HepG2 (cell line): Measurements from ENCODE around the gene GRAMD1B. TPM values are rescaled to one million over a fixed set of nuclear protein-coding genes. Genes with fewer than 3 reads are reported as not detected.

Experiments
- ATAC-seq: fragments of 200-7000 bp; cut with Tn5 transposase; 3 replicates; pipeline ENCODE4 v1.9.1; 2020; ENCODE audit warnings: mild to moderate bottlenecking, moderate library complexity
- BruUV-seq: library from RNA; stranded (reverse); fragments of 400-500 nt; replicated peaks from 2 replicates; lab custom pipeline; 2021; lab: Mats Ljungman, UMichigan
- CTCF ChIA-PET: fragments of 300-600 bp; formaldehyde crosslinking; extraction: SDS; loops from one replicate; lab custom pipeline; 2021; ENCODE audit warnings: low total read pairs, inconsistent platforms, low intra/inter-chr PET ratio; lab: Yijun Ruan, JAX
- POLR2A ChIA-PET: fragments of 350-600 bp; sonication (Branson Sonifier 250); formaldehyde crosslinking; loops from one replicate; lab custom pipeline; 2020; ENCODE audit warnings: antibody characterized with exemption, inconsistent platforms; lab: Yijun Ruan, JAX
- DNase-seq: peaks from one replicate; pipeline ENCODE4 v3.0.0-alpha.2; 2015; ENCODE audit warnings: low spot score
- FAIRE-seq: peaks from 3 replicates; lab custom pipeline; 2011; peaks lifted over from hg19 to GRCh38; lab: Jason Lieb, UNC
- H2AFZ ChIP-seq: one replicate; pipeline ENCODE4 v1.6.1; 2011; ENCODE audit warnings: low read length, inconsistent platforms
- H3K27ac ChIP-seq: fragments of 300-600 bp; 3 replicates; pipeline ENCODE4 v1.8.0; 2011; ENCODE audit warnings: mixed run types, mild to moderate bottlenecking, mixed read lengths, low read length, inconsistent platforms; ENCODE audit not compliant: insufficient read depth; ENCODE audit errors: extremely low read length
- H3K27me3 ChIP-seq, 2 experiments: fragments of 200-600 bp in 1 of 2; 2 replicates in 1 of 2; 3 replicates in 1 of 2; pipeline versions ENCODE4 v1.6.0 to v1.8.0; 2011; ENCODE audit warnings: low read length in 2 of 2, mild to moderate bottlenecking in 2 of 2, moderate library complexity in 2 of 2, inconsistent platforms in 1 of 2; ENCODE audit not compliant: insufficient read depth in 2 of 2, control insufficient read depth in 1 of 2
- H3K36me3 ChIP-seq, 2 experiments: fragments of 200-600 bp in 1 of 2; replicated peaks in 1 of 2; 2 replicates in 1 of 2; 3 replicates in 1 of 2; pipeline versions ENCODE4 v1.5.1 to v1.8.0; 2011; ENCODE audit warnings: low read length in 2 of 2, inconsistent platforms in 1 of 2; ENCODE audit not compliant: insufficient read depth in 2 of 2, control insufficient read depth in 1 of 2
- H3K4me1 ChIP-seq: 2 replicates; pipeline ENCODE4 v1.5.1; 2012; ENCODE audit warnings: low read length, inconsistent platforms; ENCODE audit not compliant: insufficient read depth
- H3K4me2 ChIP-seq: 2 replicates; pipeline ENCODE4 v1.6.0; 2011; ENCODE audit warnings: low read depth, low read length, inconsistent platforms
- H3K4me3 ChIP-seq, 3 experiments: fragments of 200-600 bp in 1 of 3; sonication (generic), shearing (Covaris generic) in 1 of 3; replicated peaks in 1 of 3; 2 replicates each; pipeline ENCODE4 v1.5.1; 2011 to 2016; ENCODE audit warnings: low read length in 3 of 3, inconsistent platforms in 2 of 3, low read depth in 2 of 3, mild to moderate bottlenecking in 2 of 3, control low read depth in 1 of 3, mixed read lengths in 1 of 3; ENCODE audit not compliant: insufficient read depth in 1 of 3
- H3K79me2 ChIP-seq: one replicate; pipeline ENCODE4 v1.6.1; 2011; ENCODE audit warnings: low read length, inconsistent platforms; ENCODE audit not compliant: insufficient read depth
- H3K9ac ChIP-seq: 2 replicates; pipeline ENCODE4 v1.6.0; 2011; ENCODE audit warnings: mild to moderate bottlenecking, low read depth, low read length, inconsistent platforms; ENCODE audit not compliant: insufficient read depth
- H3K9me3 ChIP-seq: 2 replicates; pipeline ENCODE4 v1.5.1; 2012; ENCODE audit warnings: mild to moderate bottlenecking, low read length
- H4K20me1 ChIP-seq: 2 replicates; pipeline ENCODE4 v1.6.0; 2011; ENCODE audit warnings: inconsistent platforms, mild to moderate bottlenecking, low read length, moderate library complexity; ENCODE audit not compliant: insufficient read depth
- IKZF4 ChIP-seq: sonication (generic); formaldehyde crosslinking; IDR thresholded peaks from 2 replicates; pipeline ENCODE4 v1.5.1; 2020; ENCODE audit warnings: borderline replicate concordance, mild to moderate bottlenecking, low read depth, missing genetic modification reagents; ENCODE audit errors: not compliant biosample characterization
- KLF11 ChIP-seq: IDR thresholded peaks from 2 replicates; pipeline ENCODE4 v1.6.1; 2016; ENCODE audit warnings: missing compliant biosample characterization
- NFIB ChIP-seq: sonication (generic); formaldehyde crosslinking; IDR thresholded peaks from 2 replicates; pipeline ENCODE4 v1.9.0; 2021; ENCODE audit warnings: missing genetic modification reagents, mild to moderate bottlenecking, borderline replicate concordance
- SMYD3 ChIP-seq: sonication (generic); formaldehyde crosslinking; IDR thresholded peaks from 2 replicates; pipeline ENCODE4 v1.8.1; 2023; ENCODE audit warnings: mild to moderate bottlenecking, missing genetic modification reagents
- ZNF567 ChIP-seq: sonication (generic); formaldehyde crosslinking; IDR thresholded peaks from 2 replicates; pipeline ENCODE4 v1.8.1; 2023; ENCODE audit warnings: mild to moderate bottlenecking, missing genetic modification reagents, borderline replicate concordance
- ZSCAN31 ChIP-seq: sonication (generic); formaldehyde crosslinking; IDR thresholded peaks from 2 replicates; pipeline ENCODE4 v1.5.0; 2020; ENCODE audit warnings: low read depth, mild to moderate bottlenecking, missing genetic modification reagents
- ZZZ3 ChIP-seq: sonication (generic); formaldehyde crosslinking; IDR thresholded peaks from 2 replicates; pipeline ENCODE4 v1.4.0; 2020; ENCODE audit warnings: missing genetic modification reagents, mild to moderate bottlenecking, borderline replicate concordance
- WGBS: methylation state at CpG from one replicate; pipeline ENCODE4 v1.1.6; 2017; ENCODE audit warnings: low lambda C conversion rate; 5-methylcytosine and 5-hydroxymethylcytosine counted together
- in situ Hi-C: cut with HindIII; loops from 2 replicates; pipeline ENCODE4 v1.10.0; 2017; ENCODE audit warnings: low pct_unique_long_range_greater_than_20kb; ENCODE audit not compliant: extremely low pct_ligation_motif_present
- intact Hi-C: fragments of 100-400 bp; cut with micrococcal nuclease; formaldehyde crosslinking; loops from one replicate; pipeline ENCODE4 v1.10.0; 2022; ENCODE audit not compliant: unreplicated experiment
- polyA plus RNA-seq, 8 experiments: library from polyadenylated mRNA; depleted of rRNA in 3 of 8; stranded (reverse) in 7 of 8; unstranded in 1 of 8; fragments of >200 nt; fragmentation: Illumina TruSeq in 4 of 8; extraction: Trizol in 4 of 8; gene quantifications; 2 replicates each; pipeline versions ENCODE4 v1.2.1 to v1.2.3, GENCODE V29; 2011 to 2016; ENCODE audit warnings: low read depth in 4 of 8, missing spikeins in 1 of 8, mixed read lengths in 1 of 8; ENCODE audit not compliant: insufficient read depth in 1 of 8
- total RNA-seq, 5 experiments: library from RNA; depleted of rRNA; stranded (reverse); fragments of >200 nt; fragmentation: Illumina TruSeq; extraction: Trizol; gene quantifications; 2 replicates each; pipeline ENCODE4 v1.2.3, GENCODE V29; 2016; ENCODE audit warnings: low read depth in 1 of 5
- TF ChIP-seq, protein P1 (sequence below): sonication (generic); formaldehyde crosslinking; IDR thresholded peaks from 2 replicates; pipeline ENCODE4 v1.4.0; 2020; ENCODE audit warnings: missing genetic modification reagents, borderline replicate concordance
- TF ChIP-seq, protein P2 (sequence below): sonication (generic); formaldehyde crosslinking; IDR thresholded peaks from 2 replicates; pipeline ENCODE4 v1.8.0; 2023; ENCODE audit warnings: mild to moderate bottlenecking, missing genetic modification reagents
- TF ChIP-seq, protein P3 (sequence below), 2 experiments: fragments of 450-650 bp in 1 of 2; sonication (generic) in 1 of 2; formaldehyde crosslinking; IDR thresholded peaks; 2 replicates each; pipeline versions ENCODE4 v1.5.0 to v1.8.0; 2020 to 2022; ENCODE audit warnings: mild to moderate bottlenecking in 1 of 2, missing genetic modification reagents in 1 of 2

The GRAMD1B gene
- total and polyA plus RNA-seq, 2 of the 13 experiments (the other 11 are each of a cell fraction or from before 2014, with no cell fraction given) = 0.12 TPM; not detected in 1

DNA sequence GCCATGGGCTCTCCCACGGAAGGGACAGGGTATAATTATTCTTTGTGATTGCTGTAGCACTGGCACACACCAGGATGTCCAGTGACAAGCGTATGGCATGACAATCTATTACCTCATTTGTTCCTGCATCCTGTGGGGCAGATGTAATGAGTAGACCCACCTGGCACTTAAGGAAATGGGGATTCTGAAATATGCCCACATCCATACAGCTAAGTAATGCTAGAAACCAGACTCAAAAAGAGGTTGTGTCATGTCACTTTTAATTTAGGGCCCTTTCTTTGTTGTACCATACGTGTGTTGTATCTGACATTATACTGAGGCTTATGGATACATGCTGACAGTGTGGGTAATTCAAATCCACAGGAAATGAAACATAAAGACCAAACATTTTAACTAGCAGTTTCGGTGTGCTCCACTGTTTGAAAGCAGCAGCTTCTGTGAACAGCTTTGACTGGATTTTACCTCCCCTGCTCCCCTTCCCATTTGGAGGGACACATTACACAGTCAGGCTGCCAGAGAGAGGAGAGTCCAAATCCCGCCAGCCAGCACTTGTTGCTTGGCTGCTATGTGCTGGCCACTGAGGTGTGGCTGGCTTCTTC, 21.2 kb downstream of the GRAMD1B start:
- no peaks in the 10 kb centered on the region for H3K9me3 ChIP-seq
- H3K27ac ChIP-seq = no peak overlapping the region
- intact Hi-C loops = no loop called here
- ChIA-PET POLR2A (no interaction called here), CTCF (no interaction called here)
- BruUV-seq = no TSS peak
- no peak overlapping the region for H3K9ac ChIP-seq
- no peak for FAIRE-seq
- H3K27me3 ChIP-seq = peaks cover 0 to 14% of the 10 kb centered on the region in 2 experiments; a peak in 2 of 5 replicates
- no peak for DNase-seq
- no peak overlapping the region for H3K4me3 ChIP-seq
- no peak overlapping the region for H2AFZ ChIP-seq
- H4K20me1 ChIP-seq = no peaks in the 10 kb centered on the region
- no peaks in the 10 kb centered on the region for H3K79me2 ChIP-seq
- no peak overlapping the region for H3K4me2 ChIP-seq
- H3K36me3 ChIP-seq = no peaks in the 10 kb centered on the region
- no peak for ATAC-seq
- in situ Hi-C loops = no loop called here
- 11% methylated on average over 5 of the region's 5 CpGs for WGBS
- H3K4me1 ChIP-seq = no peaks in the 10 kb centered on the region
- TF ChIP-seq ZZZ3 = no peak
- no peak for TF ChIP-seq ZNF567
- TF ChIP-seq, protein P1, sequence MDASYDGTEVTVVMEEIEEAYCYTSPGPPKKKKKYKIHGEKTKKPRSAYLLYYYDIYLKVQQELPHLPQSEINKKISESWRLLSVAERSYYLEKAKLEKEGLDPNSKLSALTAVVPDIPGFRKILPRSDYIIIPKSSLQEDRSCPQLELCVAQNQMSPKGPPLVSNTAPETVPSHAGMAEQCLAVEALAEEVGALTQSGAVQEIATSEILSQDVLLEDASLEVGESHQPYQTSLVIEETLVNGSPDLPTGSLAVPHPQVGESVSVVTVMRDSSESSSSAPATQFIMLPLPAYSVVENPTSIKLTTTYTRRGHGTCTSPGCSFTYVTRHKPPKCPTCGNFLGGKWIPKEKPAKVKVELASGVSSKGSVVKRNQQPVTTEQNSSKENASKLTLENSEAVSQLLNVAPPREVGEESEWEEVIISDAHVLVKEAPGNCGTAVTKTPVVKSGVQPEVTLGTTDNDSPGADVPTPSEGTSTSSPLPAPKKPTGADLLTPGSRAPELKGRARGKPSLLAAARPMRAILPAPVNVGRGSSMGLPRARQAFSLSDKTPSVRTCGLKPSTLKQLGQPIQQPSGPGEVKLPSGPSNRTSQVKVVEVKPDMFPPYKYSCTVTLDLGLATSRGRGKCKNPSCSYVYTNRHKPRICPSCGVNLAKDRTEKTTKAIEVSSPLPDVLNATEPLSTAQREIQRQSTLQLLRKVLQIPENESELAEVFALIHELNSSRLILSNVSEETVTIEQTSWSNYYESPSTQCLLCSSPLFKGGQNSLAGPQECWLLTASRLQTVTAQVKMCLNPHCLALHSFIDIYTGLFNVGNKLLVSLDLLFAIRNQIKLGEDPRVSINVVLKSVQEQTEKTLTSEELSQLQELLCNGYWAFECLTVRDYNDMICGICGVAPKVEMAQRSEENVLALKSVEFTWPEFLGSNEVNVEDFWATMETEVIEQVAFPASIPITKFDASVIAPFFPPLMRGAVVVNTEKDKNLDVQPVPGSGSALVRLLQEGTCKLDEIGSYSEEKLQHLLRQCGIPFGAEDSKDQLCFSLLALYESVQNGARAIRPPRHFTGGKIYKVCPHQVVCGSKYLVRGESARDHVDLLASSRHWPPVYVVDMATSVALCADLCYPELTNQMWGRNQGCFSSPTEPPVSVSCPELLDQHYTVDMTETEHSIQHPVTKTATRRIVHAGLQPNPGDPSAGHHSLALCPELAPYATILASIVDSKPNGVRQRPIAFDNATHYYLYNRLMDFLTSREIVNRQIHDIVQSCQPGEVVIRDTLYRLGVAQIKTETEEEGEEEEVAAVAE (CRISPR knock-in tag) = no peak
- no peak for TF ChIP-seq ZSCAN31 (CRISPR knock-in tag)
- no peak for TF ChIP-seq NFIB
- TF ChIP-seq IKZF4 (CRISPR knock-in tag) = no peak
- TF ChIP-seq, protein P2, sequence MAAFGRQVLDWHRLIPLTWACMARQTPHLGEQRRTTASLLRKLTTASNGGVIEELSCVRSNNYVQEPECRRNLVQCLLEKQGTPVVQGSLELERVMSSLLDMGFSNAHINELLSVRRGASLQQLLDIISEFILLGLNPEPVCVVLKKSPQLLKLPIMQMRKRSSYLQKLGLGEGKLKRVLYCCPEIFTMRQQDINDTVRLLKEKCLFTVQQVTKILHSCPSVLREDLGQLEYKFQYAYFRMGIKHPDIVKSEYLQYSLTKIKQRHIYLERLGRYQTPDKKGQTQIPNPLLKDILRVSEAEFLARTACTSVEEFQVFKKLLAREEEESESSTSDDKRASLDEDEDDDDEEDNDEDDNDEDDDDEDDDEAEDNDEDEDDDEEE (CRISPR knock-in tag) = no peak
- no peak for TF ChIP-seq KLF11 (CRISPR knock-in tag)
- TF ChIP-seq, protein P3, sequence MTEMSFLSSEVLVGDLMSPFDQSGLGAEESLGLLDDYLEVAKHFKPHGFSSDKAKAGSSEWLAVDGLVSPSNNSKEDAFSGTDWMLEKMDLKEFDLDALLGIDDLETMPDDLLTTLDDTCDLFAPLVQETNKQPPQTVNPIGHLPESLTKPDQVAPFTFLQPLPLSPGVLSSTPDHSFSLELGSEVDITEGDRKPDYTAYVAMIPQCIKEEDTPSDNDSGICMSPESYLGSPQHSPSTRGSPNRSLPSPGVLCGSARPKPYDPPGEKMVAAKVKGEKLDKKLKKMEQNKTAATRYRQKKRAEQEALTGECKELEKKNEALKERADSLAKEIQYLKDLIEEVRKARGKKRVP (CRISPR knock-in tag; IDR thresholded peaks at IDR 0.05) = no peak
- TF ChIP-seq SMYD3 (CRISPR knock-in tag) = no peak
